T follicular helper cell (primary cell): Measurements from ENCODE around the gene ABCC11.

Experiments
- DNase-seq: peaks from one replicate; pipeline ENCODE4 v3.0.0-alpha.2; 2020; ENCODE audit warnings: low read depth

ABCC11 gene

DNA sequence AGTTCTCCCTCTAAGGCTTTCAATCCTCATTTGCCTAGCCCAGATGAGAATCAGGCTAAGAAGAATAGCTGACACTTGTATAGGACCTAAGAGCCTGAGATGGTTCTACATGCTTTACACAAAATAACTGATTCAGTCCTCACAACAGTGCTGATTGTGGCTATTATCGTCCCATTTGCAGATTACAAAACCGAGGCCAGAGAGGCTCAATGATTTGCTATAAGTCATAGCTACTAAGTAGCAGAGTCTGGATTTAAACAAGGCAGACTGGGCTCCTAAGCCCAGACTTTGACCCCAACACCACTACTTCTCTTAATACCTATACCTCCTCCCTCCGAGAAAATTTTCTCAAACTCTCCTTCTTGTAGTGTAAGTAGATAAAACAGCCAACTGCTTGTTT, 114.6 kb downstream of the ABCC11 start:
- no peak for DNase-seq

DNA sequence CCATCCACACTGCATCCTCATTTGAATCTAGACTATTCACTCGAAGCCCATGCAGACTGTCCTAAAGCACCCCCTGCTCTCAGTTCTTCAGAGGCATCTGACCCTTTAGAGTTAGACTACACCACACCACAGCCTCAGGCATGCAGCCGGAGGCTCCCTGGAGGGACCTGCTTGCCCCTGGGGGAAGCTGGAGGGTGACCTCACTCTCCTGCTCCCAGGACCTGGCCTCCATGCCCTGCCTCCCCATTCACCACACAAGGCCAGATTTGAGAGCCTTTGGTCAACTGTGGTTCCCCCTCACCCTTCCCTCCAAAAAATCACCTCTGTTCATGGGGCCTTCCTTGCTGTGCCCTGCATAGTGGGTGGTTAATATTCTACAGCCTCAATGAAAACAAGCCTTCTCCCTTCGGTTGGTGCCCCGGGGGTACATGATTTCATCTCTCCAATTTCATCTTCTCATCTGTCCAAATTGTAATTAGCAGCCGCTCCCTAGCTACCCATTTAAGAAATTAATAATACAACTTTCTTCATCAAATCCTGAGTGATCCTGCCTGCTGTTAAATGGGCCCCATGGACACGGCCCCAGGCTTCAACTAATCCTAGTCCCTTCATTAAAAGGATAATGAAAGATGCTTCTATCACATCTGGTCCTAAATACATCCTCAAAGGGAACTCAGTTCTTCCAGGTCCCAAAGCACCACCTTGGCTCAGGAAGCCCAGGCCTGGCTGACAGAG, 116.0 kb downstream of the ABCC11 start:
- DNase-seq = no peak

- no peak for DNase-seq
Measured at GRCh38 chr16:48129926-48130325, 117.4 kb downstream of the ABCC11 start.

GRCh38 chr16:48128769-48129168, 118.6 kb downstream of the ABCC11 start:
- no peak for DNase-seq

GRCh38 chr16:48126801-48127644, 120.3 kb downstream of the ABCC11 start:
- no peak for DNase-seq

- DNase-seq = no peak
Measured at GRCh38 chr16:48125888-48126287, 121.5 kb downstream of the ABCC11 start.

DNA sequence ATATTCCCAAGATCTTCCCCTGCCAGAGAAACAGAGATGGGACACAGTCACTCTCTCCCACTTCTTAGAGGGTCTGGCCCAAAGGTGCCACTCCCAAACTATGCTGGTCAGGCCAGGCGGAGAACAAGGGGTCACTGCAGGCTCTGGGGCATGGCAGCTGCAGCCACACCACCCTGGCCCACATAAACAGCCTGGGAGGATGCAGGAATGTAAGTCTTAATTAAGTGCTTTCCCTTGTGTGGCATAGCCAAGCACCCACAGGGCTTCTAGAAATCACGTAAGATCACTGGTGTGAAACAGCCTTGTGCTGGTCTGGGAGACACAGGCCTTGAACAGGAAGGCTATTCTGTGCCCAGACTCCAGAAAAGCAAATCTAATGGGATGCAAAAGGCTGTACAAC, 123.1 kb downstream of the ABCC11 start:
- DNase-seq = no peak

DNA sequence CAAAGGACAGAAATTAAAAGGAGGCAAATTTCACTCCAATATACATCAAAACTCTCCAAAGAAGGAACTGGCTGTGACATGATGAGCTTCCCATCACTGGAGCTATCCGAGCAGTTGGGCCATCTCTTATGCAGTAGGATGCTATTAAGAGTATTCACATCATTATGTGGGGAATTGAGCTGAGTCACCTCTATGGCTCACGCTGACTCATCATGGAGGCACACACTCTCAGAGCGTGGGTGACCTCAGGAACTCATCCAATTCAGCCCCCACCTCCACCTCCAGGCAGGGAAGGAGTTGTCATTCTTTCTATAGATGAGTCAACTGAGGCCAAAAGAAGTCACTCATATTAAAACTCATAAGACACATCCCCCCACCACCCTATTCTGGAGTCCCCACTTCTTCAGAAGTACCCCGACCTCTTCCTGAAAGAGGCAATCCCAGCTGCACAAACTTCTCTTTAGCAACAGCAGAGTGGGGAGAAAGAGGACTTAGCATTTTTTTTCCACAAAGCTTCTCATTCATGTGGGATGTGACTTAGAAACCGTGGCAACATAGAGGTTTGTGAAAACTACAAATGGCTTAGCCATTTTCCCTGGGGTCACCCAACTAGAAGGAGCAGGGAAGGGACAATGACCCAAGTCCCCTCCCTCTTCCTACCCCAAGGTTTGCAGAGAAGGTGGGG, 124.1 kb downstream of the ABCC11 start:
- DNase-seq = no peak

DNA sequence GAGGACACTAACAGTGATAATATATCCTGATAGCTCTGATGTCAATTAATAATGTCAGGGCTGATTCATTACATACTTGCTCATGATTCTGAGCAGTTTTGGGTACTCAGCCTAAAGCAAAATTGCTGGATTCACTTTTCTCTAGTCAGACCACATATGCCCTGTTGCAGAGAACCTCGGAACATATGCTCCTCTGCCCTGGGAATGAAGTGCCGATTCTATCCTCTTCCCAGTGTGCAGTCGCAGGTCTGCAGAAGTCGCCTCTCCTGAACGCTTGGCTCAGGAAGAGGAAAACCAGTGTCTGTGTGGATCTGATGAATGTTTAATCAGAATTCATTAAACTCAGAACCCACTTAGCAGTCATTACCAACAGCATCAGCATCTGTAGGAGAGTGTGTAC, 126.1 kb downstream of the ABCC11 start:
- DNase-seq = no peak

DNA sequence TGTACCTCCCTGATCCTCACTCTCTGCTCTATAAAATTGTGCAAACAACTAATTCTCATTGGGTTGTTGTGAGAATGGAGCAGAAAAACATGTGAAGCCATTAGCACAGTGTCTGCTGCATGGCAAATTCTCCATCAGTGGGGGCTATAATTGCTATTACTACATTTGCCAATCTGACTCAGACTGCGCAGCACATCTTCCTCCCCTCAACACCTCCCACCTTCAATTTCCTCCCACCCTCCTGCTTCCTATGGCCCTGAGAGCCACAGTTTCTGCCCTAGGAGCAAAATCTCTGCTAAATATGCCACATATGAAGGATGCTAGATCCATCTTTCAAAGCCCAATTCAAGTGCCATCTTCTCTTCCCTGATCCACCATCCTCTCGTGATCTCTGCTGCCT, 128.5 kb downstream of the ABCC11 start:
- DNase-seq = no peak

GRCh38 chr16:48117217-48118105, 129.9 kb downstream of the ABCC11 start:
- DNase-seq = peak; percentile 27
